A375 (cell line): Measurements from ENCODE around the gene FAM47C. TPM values are rescaled to one million over a fixed set of nuclear protein-coding genes. Genes with fewer than 3 reads are reported as not detected.

Source experiments
- total RNA-seq: library from RNA; depleted of rRNA; stranded (reverse); fragments of >200 nt; shearing (Covaris generic); gene quantifications from 2 replicates; pipeline ENCODE4 v1.2.3, GENCODE V29; 2014; rRNA removed

The FAM47C gene
- not detected in 2 replicates for total RNA-seq

DNA sequence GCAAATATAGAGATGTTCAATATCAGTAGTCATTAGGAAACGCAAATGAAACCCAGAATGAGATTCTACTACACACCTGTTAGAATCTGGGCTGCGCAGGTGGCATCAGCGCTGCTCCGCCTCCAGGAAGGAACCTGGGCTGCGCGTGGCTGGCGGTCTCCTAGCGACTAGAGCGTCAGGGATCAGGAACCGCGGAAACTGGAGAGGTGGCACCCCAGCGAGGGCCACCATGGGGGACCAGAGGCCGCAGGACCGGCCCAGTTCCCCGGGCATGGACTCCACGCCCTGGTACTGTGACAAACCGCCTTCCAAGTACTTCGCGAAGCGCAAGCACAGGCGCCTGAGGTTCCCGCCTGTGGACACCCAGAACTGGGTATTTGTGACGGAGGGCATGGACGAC, at the start of gene FAM47C:
Gene FAM47C, plus strand, starts transcription at position 185 of the 400 bp plus-strand sequence. Its CDS starts 45 bp downstream, at position 230.

